Bronchial epithelial cell (primary cell): ENCODE measurements around the gene DMRTC2. TPM values are rescaled to one million over a fixed set of nuclear protein-coding genes. Genes with fewer than 3 reads are reported as not detected.

Source experiments
- DNase-seq: peaks from one replicate; pipeline ENCODE4 v3.0.0-alpha.2; 2010; ENCODE audit warnings: low read depth
- FAIRE-seq: peaks from 2 replicates; lab custom pipeline; 2011; peaks lifted over from hg19 to GRCh38; lab: Jason Lieb, UNC
- H3K27me3 ChIP-seq: 2 replicates; pipeline ENCODE4 v1.5.1; 2011; ENCODE audit warnings: low read length; ENCODE audit not compliant: control insufficient read depth, insufficient read depth
- H3K36me3 ChIP-seq: 2 replicates; pipeline ENCODE4 v1.5.1; 2011; ENCODE audit warnings: low read length; ENCODE audit not compliant: control insufficient read depth, insufficient read depth
- H3K4me3 ChIP-seq: 2 replicates; pipeline ENCODE4 v1.5.1; 2011; ENCODE audit warnings: mild to moderate bottlenecking, low read depth, low read length, control low read depth
- total RNA-seq: library from RNA; depleted of rRNA; stranded (reverse); fragments of >200 nt; gene quantifications from 2 replicates; pipeline ENCODE4 v1.2.1, GENCODE V29; 2014
- TF ChIP-seq, protein P1 (sequence below): IDR thresholded peaks from 2 replicates; pipeline ENCODE4 v1.5.1; 2011; ENCODE audit warnings: mild to moderate bottlenecking, moderate library complexity, low read length, control low read depth, inconsistent platforms; ENCODE audit not compliant: insufficient read depth, severe bottlenecking

The DMRTC2 gene
- total RNA-seq, 1 donor from 2014 or later = not detected

DNA sequence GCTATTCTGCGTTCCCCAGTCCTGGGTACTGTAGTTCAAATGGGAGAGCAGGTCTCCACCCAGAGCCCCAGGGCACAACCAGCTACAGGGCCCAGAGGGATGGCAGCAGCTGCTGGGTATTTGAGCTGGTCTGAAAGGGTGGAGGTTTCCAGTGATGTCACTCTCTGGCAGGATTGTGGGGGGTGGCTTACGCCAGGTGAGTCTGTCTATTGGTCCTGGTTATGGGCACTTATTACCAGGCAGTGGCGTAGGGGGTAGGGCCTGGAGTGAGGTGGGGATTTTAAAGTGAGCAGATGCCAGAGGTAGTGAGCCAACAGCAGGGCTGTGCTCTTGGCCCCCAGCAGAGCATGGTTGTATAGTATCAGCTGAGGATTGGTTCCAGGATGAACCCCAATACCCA, 21.4 kb downstream of the DMRTC2 start:
- TF ChIP-seq, protein P1, sequence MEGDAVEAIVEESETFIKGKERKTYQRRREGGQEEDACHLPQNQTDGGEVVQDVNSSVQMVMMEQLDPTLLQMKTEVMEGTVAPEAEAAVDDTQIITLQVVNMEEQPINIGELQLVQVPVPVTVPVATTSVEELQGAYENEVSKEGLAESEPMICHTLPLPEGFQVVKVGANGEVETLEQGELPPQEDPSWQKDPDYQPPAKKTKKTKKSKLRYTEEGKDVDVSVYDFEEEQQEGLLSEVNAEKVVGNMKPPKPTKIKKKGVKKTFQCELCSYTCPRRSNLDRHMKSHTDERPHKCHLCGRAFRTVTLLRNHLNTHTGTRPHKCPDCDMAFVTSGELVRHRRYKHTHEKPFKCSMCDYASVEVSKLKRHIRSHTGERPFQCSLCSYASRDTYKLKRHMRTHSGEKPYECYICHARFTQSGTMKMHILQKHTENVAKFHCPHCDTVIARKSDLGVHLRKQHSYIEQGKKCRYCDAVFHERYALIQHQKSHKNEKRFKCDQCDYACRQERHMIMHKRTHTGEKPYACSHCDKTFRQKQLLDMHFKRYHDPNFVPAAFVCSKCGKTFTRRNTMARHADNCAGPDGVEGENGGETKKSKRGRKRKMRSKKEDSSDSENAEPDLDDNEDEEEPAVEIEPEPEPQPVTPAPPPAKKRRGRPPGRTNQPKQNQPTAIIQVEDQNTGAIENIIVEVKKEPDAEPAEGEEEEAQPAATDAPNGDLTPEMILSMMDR = no peak
- H3K27me3 ChIP-seq = no peaks in the 10 kb centered on the region
- FAIRE-seq (no peak), DNase-seq (no peak)
- peaks cover 69% of the 10 kb centered on the region for H3K36me3 ChIP-seq
- H3K4me3 ChIP-seq = no peak overlapping the region

DNA sequence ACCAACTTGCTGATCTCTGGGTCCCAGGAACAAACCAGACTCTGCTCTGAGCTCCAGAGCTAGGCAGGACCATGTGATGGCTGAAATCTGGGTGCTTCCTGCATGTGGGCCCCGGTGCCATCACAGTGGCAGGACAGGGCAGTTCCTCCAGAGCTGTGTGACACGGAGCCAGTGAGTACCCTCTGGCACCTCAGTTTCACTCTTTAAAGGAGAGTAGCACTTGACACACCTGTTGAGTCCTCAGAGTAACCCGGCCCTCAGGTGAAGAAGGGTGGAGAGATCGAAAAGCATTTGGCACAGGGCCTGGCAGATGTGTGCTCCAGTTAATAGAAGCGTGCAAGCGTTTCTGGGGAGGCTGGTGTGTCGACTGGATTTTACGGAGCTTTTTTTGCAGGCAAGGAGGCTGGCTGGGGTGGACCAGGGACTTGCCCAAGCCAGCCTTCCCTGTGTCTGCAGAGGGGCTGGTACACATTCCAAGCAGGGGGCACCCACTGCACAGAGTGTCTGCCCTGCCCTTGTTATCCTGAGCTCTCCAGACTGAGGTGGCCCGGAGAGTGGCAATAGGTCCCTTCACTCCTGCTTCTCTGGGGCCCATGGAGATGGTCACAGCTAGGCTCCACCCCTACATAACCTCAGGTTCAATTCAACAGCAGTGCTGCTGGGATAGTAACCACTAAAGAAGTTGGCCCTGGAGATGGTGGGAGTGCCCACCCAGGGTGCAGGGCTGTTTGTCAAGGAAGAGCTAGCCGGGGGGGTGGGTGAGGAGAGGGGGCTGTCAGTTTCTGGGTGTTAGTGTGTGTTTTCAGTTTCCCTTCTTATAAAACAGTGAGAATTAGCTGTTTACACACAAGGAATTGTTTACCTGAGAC, 23.5 kb downstream of the DMRTC2 start:
- no peak for FAIRE-seq
- TF ChIP-seq, protein P1 = no peak
- DNase-seq = no peak
- no peak overlapping the region for H3K4me3 ChIP-seq
- H3K36me3 ChIP-seq = peaks cover 51% of the 10 kb centered on the region
- H3K27me3 ChIP-seq = no peaks in the 10 kb centered on the region

DNA sequence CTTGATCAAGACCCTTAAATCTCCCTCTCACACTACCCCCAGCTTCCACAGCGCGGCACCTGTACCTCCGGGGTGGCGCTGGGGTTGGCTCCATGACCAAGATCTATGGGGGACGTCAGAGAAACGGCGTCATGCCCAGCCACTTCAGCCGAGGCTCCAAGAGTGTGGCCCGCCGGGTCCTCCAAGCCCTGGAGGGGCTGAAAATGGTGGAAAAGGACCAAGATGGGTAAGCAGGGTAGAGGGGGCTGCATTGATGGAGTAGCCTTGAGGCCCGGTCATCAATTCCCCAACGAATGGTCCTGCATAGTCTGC, 24.1 kb downstream of the DMRTC2 start:
- FAIRE-seq = no peak
- H3K4me3 ChIP-seq = no peak overlapping the region
- DNase-seq = no peak
- no peaks in the 10 kb centered on the region for H3K27me3 ChIP-seq
- peaks cover 48% of the 10 kb centered on the region for H3K36me3 ChIP-seq
- TF ChIP-seq, protein P1 = no peak

DNA sequence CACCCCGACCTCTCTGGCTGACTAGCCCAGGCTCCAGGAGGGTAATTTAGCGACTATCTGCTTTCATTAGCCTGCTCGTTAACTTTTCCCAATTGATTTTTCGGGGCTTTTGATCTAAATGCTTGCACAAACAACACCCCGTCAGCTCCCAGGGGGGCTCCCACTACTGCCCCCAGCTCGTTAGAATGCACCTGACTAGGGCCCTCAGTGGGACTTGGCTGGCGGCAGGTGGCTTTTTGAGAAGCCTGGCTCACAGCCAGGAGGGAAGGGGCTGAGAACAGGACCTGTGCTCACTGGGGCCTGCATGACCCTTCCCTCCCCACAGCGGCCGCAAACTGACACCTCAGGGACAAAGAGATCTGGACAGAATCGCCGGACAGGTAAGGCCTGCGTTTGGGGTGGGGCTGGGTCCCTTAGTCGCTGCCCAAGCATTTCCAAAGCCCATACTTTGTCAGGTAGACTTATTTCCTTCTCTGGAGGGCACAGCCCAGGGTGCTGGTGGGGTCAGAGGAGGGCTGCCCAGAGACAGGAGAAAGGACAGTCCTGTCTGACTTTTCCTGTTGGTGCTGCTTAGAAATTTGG, 24.6 kb downstream of the DMRTC2 start:
- peaks cover 42% of the 10 kb centered on the region for H3K36me3 ChIP-seq
- TF ChIP-seq, protein P1 = no peak

DNA sequence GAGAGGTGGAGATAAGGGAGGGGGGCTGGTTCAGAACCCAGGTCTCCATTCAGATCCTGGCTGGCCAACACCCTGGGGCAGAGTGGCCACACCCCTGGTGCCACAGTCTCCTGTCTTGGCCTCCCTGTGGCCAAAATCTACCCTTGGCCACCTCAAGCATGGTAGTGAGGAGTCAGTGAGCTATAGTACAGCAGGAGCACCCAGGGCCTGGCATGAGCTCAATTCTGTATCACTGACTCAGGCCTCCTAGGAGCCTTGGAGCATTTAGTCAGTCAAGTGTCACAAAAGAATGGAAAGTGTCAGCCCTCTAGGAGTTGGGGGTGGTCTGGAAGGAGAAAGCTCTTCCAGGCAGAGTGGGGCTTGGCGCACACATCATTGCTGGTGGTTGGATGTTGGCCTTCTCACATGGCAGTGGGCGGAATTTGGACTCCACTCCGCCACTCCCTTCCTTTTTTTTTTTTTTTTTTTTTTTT, 25.6 kb downstream of the DMRTC2 start:
- DNase-seq (no peak), FAIRE-seq (no peak)
- TF ChIP-seq, protein P1 = no peak
- H3K36me3 ChIP-seq = peaks cover 35% of the 10 kb centered on the region
- no peaks in the 10 kb centered on the region for H3K27me3 ChIP-seq
- no peak overlapping the region for H3K4me3 ChIP-seq

More for the DNA sequence above, 24.6 kb downstream of the DMRTC2 start:
- no peaks in the 10 kb centered on the region for H3K27me3 ChIP-seq
- DNase-seq (no peak), FAIRE-seq (no peak)
- no peak overlapping the region for H3K4me3 ChIP-seq
